K562 (cell line): ENCODE data around the gene ISM1. TPM values are rescaled to one million over a fixed set of nuclear protein-coding genes. Genes with fewer than 3 reads are reported as not detected.

ENCODE experiments used
- ATAC-seq: fragments of 200-7000 bp; cut with Tn5 transposase; 3 replicates; pipeline ENCODE4 v1.9.1; 2020; ENCODE audit warnings: moderate library complexity
- BruUV-seq: library from RNA; stranded (reverse); fragments of 400-500 nt; replicated peaks from 2 replicates; lab custom pipeline; 2021; lab: Mats Ljungman, UMichigan
- CTCF ChIA-PET: fragments of 300-600 bp; formaldehyde crosslinking; extraction: SDS; loops from one replicate; lab custom pipeline; 2021; ENCODE audit warnings: low intra/inter-chr PET ratio; lab: Yijun Ruan, JAX
- POLR2A ChIA-PET: fragments of 300-600, 350-650 bp; sonication (Branson Sonifier 250); formaldehyde crosslinking; extraction: SDS; loops from one replicate; lab custom pipeline; 2021; ENCODE audit warnings: antibody characterized with exemption, inconsistent platforms; lab: Yijun Ruan, JAX
- DNase-seq, 4 experiments: peaks; one replicate each; pipeline versions ENCODE4 v3.0.0 to v3.0.0-alpha.2; 2011 to 2018; ENCODE audit warnings: low spot score in 3 of 4, mixed read lengths in 3 of 4; ENCODE audit errors: extremely low read depth in 1 of 4
- FAIRE-seq: peaks from 2 replicates; lab custom pipeline; 2011; peaks lifted over from hg19 to GRCh38; lab: Jason Lieb, UNC
- H2AFZ ChIP-seq: 2 replicates; pipeline ENCODE4 v1.6.0; 2011; ENCODE audit warnings: low read depth, low read length, control low read depth, inconsistent platforms
- H3K27ac ChIP-seq: fragments of 200-600 bp; 3 replicates; pipeline ENCODE4 v1.8.0; 2011; ENCODE audit warnings: low read depth, mild to moderate bottlenecking, control low read depth, inconsistent platforms, low read length, moderate library complexity, mixed read lengths; ENCODE audit errors: extremely low read depth
- H3K27me3 ChIP-seq, 2 experiments: fragments of 300-600 bp in 1 of 2; 2 replicates in 1 of 2; 3 replicates in 1 of 2; pipeline versions ENCODE4 v1.6.0 to v1.8.0; 2011; ENCODE audit warnings: inconsistent platforms in 2 of 2, low read length in 2 of 2, mild to moderate bottlenecking in 1 of 2, mixed read lengths in 1 of 2, moderate library complexity in 1 of 2; ENCODE audit not compliant: control insufficient read depth in 2 of 2, insufficient read depth in 2 of 2
- H3K36me3 ChIP-seq: fragments of 300-600 bp; 3 replicates; pipeline ENCODE4 v1.8.0; 2011; ENCODE audit warnings: mild to moderate bottlenecking, low read length, inconsistent platforms; ENCODE audit not compliant: control insufficient read depth, insufficient read depth
- H3K4me1 ChIP-seq, 2 experiments: fragments of 200-600 bp in 1 of 2; replicated peaks in 1 of 2; 2 replicates in 1 of 2; 3 replicates in 1 of 2; pipeline versions ENCODE4 v1.5.1 to v1.8.0; 2011; ENCODE audit warnings: inconsistent platforms in 2 of 2, low read length in 2 of 2, mild to moderate bottlenecking in 1 of 2, mixed read lengths in 1 of 2, moderate library complexity in 1 of 2; ENCODE audit not compliant: control insufficient read depth in 2 of 2, insufficient read depth in 2 of 2
- H3K4me2 ChIP-seq: 2 replicates; pipeline ENCODE4 v1.6.1; 2011; ENCODE audit warnings: low read length, control low read depth, inconsistent platforms, mixed read lengths; ENCODE audit not compliant: insufficient read depth
- H3K4me3 ChIP-seq: fragments of 200-600 bp; sonication (generic), shearing (Covaris generic); 2 replicates; pipeline ENCODE4 v1.5.1; 2016; ENCODE audit warnings: control low read depth, inconsistent platforms
- H3K79me2 ChIP-seq: fragments of 200-600 bp; 3 replicates; pipeline ENCODE4 v1.8.0; 2011; ENCODE audit warnings: low read length, inconsistent platforms; ENCODE audit not compliant: control insufficient read depth, insufficient read depth
- H3K9ac ChIP-seq, 2 experiments: 2 replicates each; pipeline versions ENCODE4 v1.6.0 to v1.6.1; 2011; ENCODE audit warnings: low read depth in 2 of 2, low read length in 2 of 2, control low read depth in 1 of 2, inconsistent platforms in 1 of 2, mild to moderate bottlenecking in 1 of 2, mixed read lengths in 1 of 2; ENCODE audit not compliant: insufficient read depth in 1 of 2
- H3K9me1 ChIP-seq: one replicate; pipeline ENCODE4 v1.6.0; 2011; ENCODE audit warnings: inconsistent platforms, mild to moderate bottlenecking, low read length, moderate library complexity; ENCODE audit not compliant: control insufficient read depth, insufficient read depth
- H3K9me3 ChIP-seq: replicated peaks from 2 replicates; pipeline ENCODE4 v1.5.1; 2011; ENCODE audit warnings: low read depth, low read length, inconsistent platforms; ENCODE audit not compliant: control insufficient read depth, insufficient read depth
- H4K20me1 ChIP-seq: replicated peaks from 2 replicates; pipeline ENCODE4 v1.6.1; 2011; ENCODE audit warnings: low read length, inconsistent platforms, mixed read lengths; ENCODE audit not compliant: control insufficient read depth, insufficient read depth
- KAT8 ChIP-seq: fragments of 450-650 bp; IDR thresholded peaks from 2 replicates; pipeline ENCODE4 v1.6.1; 2016; ENCODE audit warnings: low read depth, mild to moderate bottlenecking
- MIER1 ChIP-seq: fragments of 450-650 bp; IDR thresholded peaks from 2 replicates; pipeline ENCODE4 v1.6.1; 2016; ENCODE audit warnings: antibody characterized with exemption, mild to moderate bottlenecking, low read depth
- WGBS: fragments of 100-300 bp; shearing (Covaris generic); methylation state at CpG from one replicate; pipeline ENCODE4 v1.1.6; 2016; ENCODE audit warnings: low coverage, mixed read lengths; ENCODE audit not compliant: insufficient coverage; ENCODE audit errors: missing lambda C conversion rate; 5-methylcytosine and 5-hydroxymethylcytosine counted together
- in situ Hi-C: fragments of 300-500 bp; cut with MboI; formaldehyde crosslinking; loops from 4 replicates; pipeline ENCODE4 v1.15.0; 2018; ENCODE audit warnings: inconsistent platforms, mixed read lengths
- intact Hi-C: fragments of 100-400 bp; cut with micrococcal nuclease; formaldehyde crosslinking; loops from 2 replicates; pipeline ENCODE4 v1.14.2; 2022
- polyA plus RNA-seq, 8 experiments: library from polyadenylated mRNA; depleted of rRNA in 4 of 8; stranded (reverse) in 5 of 8; unstranded in 3 of 8; fragments of >200 nt; fragmentation: Nextera tagmentation in 2 of 8; fragmentation: Illumina TruSeq in 1 of 8; extraction: Ambion mirVana in 2 of 8; extraction: Trizol in 1 of 8; gene quantifications; 2 replicates each; pipeline versions ENCODE4 v1.2.1 to v1.2.3, GENCODE V29; 2011 to 2014; ENCODE audit warnings: inconsistent platforms in 1 of 8, missing spikeins in 1 of 8
- total RNA-seq, 7 experiments: library from RNA; depleted of rRNA in 6 of 7; stranded (reverse); fragments of >200 nt in 6 of 7; fragmentation: Illumina TruSeq in 2 of 7; extraction: Trizol in 2 of 7; gene quantifications; 2 replicates each; pipeline versions ENCODE4 v1.2.1 to v1.2.3, GENCODE V29; 2011 to 2021; ENCODE audit warnings: low replicate concordance in 1 of 7
- TF ChIP-seq, protein P1 (sequence below): sonication (generic); formaldehyde crosslinking; IDR thresholded peaks from 2 replicates; pipeline ENCODE4 v1.8.1; 2023; ENCODE audit warnings: mild to moderate bottlenecking, missing genetic modification reagents, moderate library complexity

ISM1 gene
- total and polyA plus RNA-seq, 9 of the 15 experiments (the other 6 are each of a cell fraction or from before 2014, with no cell fraction given) = not detected

DNA sequence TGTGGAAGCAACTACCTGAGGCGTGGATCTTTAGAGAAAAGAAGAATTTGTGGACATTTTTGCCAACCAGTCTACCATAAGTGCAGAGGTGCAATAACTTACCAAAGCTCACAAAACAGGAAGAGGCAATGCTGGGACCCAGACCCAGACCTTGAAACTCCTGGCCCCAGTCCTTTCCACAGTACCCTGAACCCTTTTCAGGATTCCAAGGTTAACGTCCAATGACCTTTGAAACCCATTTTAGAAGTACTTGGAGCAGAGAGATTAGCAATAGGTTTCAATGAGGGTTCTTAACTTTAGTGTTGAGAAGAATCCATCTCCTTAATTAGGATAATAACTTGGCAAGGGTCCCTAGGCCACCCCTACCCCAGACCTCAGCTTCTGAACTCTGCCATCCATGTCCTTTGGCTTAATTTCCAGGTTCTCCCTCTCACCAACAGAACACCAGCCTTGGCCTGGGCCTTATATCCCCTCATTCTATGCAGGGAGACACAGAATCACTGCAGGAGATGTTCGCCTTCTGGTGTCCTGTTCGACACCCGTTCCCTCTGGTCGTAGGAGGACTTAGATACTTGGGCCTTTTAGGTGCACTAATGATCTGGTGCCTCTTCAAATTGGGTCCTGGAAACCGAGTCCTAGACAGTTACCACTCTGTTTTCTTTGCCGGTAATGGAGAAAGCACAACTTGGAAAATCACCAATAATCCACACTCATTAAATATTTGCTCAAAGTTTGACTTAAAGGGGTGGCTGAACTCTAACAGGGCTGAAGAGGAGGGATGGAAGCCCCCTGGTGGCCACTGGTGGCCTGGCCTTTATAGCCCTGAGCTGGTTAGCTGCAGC lies 40.6 kb downstream of the ISM1 start (continued):
- TF ChIP-seq, protein P1, sequence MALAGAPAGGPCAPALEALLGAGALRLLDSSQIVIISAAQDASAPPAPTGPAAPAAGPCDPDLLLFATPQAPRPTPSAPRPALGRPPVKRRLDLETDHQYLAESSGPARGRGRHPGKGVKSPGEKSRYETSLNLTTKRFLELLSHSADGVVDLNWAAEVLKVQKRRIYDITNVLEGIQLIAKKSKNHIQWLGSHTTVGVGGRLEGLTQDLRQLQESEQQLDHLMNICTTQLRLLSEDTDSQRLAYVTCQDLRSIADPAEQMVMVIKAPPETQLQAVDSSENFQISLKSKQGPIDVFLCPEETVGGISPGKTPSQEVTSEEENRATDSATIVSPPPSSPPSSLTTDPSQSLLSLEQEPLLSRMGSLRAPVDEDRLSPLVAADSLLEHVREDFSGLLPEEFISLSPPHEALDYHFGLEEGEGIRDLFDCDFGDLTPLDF (CRISPR knock-in tag) = no peak
- TF ChIP-seq, all 486 proteins: peak for 3

DNA sequence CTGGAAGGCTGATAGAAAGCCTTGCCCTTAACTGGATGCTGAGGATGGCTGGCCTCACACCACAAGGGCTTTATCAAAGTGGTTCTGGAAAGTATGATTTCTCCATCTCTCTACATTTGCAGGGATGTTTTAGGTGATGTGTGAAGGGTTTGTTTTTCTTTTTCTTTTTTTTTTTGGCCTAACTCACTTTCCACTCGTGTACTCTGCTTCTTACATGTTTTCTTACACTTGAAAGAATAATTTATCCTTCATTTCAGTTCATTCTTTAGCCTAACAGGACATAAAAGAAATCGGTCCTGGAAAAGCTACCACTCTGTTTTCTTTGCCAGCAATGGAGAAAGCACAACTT lies 41.2 kb downstream of the ISM1 start:
- WGBS = 0% methylated on average over 1 of the region's 2 CpGs

More for the DNA sequence above, 41.2 kb downstream of the ISM1 start:
- no peak overlapping the region for H2AFZ ChIP-seq
- TF ChIP-seq MIER1 (no peak), KAT8 (no peak)
- no peak overlapping the region for H3K27ac ChIP-seq
- FAIRE-seq = no peak
- H3K9ac ChIP-seq = no peak overlapping the region
- H3K9me1 ChIP-seq = no peaks in the 10 kb centered on the region
- in situ Hi-C loops = no loop called here
- no peaks in the 10 kb centered on the region for H4K20me1 ChIP-seq
- H3K9me3 ChIP-seq = no peaks in the 10 kb centered on the region
- H3K36me3 ChIP-seq = no peaks in the 10 kb centered on the region
- ChIA-PET POLR2A (interaction anchor here (0.5 kb wide), 1 partner anchor 846 kb away, joined by 3 read pairs; no protein-coding TSS in a partner anchor), CTCF (no interaction called here)
- DNase-seq = no peak
- H3K4me3 ChIP-seq = no peak overlapping the region
- intact Hi-C loops = loop anchor here (2.0 kb wide), 1 partner anchor 143 kb away; no protein-coding TSS in a partner anchor
- no peaks in the 10 kb centered on the region for H3K79me2 ChIP-seq
- no peaks in the 10 kb centered on the region for H3K27me3 ChIP-seq
- no peak for ATAC-seq
- H3K4me1 ChIP-seq = no peaks in the 10 kb centered on the region
- no TSS peak for BruUV-seq
- no peak overlapping the region for H3K4me2 ChIP-seq
